HCT116 (cell line): ENCODE results near the gene CASTOR1. TPM values are rescaled to one million over a fixed set of nuclear protein-coding genes. Genes with fewer than 3 reads are reported as not detected.

Experiments
- ATAC-seq: fragments of 200-7000 bp; cut with Tn5 transposase; 2 replicates; pipeline ENCODE4 v1.9.1; 2020; ENCODE audit warnings: mild to moderate bottlenecking, moderate library complexity
- BruUV-seq: library from RNA; stranded (reverse); fragments of 400-500 nt; replicated peaks from 2 replicates; lab custom pipeline; 2021; lab: Mats Ljungman, UMichigan
- CTCF ChIA-PET: fragments of 300-600 bp; sonication (Branson Sonifier 250); formaldehyde crosslinking; loops from one replicate; lab custom pipeline; 2021; ENCODE audit warnings: antibody characterized with exemption; lab: Charles Lee
- POLR2A ChIA-PET: fragments of 300-600, 350-600 bp; sonication (Branson Sonifier 250); formaldehyde crosslinking; loops from one replicate; lab custom pipeline; 2021; ENCODE audit warnings: antibody characterized with exemption; lab: Charles Lee
- RAD21 ChIA-PET, 2 experiments: fragments of 300-600 bp; sonication (Branson Sonifier 250); formaldehyde crosslinking; loops; one replicate each; lab custom pipeline; 2023; ENCODE audit warnings: low total read pairs in 2 of 2; ENCODE audit not compliant: uncharacterized antibody in 2 of 2, unreplicated experiment in 2 of 2, low non-redundant PET in 1 of 2; lab: Charles Lee
- DNase-seq: peaks from one replicate; pipeline ENCODE4 v3.0.0-alpha.2; 2010; ENCODE audit warnings: low read depth, low spot score
- H2AFZ ChIP-seq: fragments of 200-600 bp; shearing (Covaris generic), sonication (generic); 2 replicates; pipeline ENCODE4 v1.6.1; 2017; ENCODE audit warnings: low read depth, mixed run types, mixed read lengths, antibody characterized with exemption, low read length; ENCODE audit not compliant: poor library complexity, severe bottlenecking
- H3K27ac ChIP-seq: 2 replicates; pipeline ENCODE4 v1.5.1; 2012; ENCODE audit warnings: low read depth, low read length
- H3K27me3 ChIP-seq: fragments of 200-600 bp; sonication (generic); 2 replicates; pipeline ENCODE4 v1.6.1; 2016; ENCODE audit warnings: mixed run types, low read length, mixed read lengths; ENCODE audit not compliant: insufficient read depth
- H3K36me3 ChIP-seq, 2 experiments: fragments of 200-500 bp in 1 of 2; fragments of 200-600 bp in 1 of 2; sonication (Bioruptor generic) in 1 of 2; sonication (generic) in 1 of 2; 2 replicates each; pipeline versions ENCODE4 v1.5.1 to v1.6.1; 2014 to 2016; ENCODE audit warnings: low read length in 2 of 2, inconsistent platforms in 1 of 2, mixed read lengths in 1 of 2, mixed run types in 1 of 2; ENCODE audit not compliant: insufficient read depth in 2 of 2, control insufficient read depth in 1 of 2
- H3K4me1 ChIP-seq, 2 experiments: fragments of 200-600 bp in 1 of 2; sonication (generic) in 1 of 2; 2 replicates each; pipeline versions ENCODE4 v1.5.1 to v1.6.1; 2012 to 2017; ENCODE audit warnings: low read length in 2 of 2, inconsistent platforms in 1 of 2, mild to moderate bottlenecking in 1 of 2, mixed read lengths in 1 of 2, mixed run types in 1 of 2, moderate library complexity in 1 of 2; ENCODE audit not compliant: insufficient read depth in 2 of 2, control insufficient read depth in 1 of 2
- H3K4me2 ChIP-seq: fragments of 200-600 bp; sonication (generic); 2 replicates; pipeline ENCODE4 v1.6.1; 2017; ENCODE audit warnings: mixed run types, low read length, mixed read lengths
- H3K4me3 ChIP-seq, 2 experiments: fragments of 200-600 bp in 1 of 2; sonication (generic) in 1 of 2; replicated peaks in 1 of 2; 2 replicates each; pipeline ENCODE4 v1.5.1; 2011 to 2016; ENCODE audit warnings: low read length in 2 of 2, control low read depth in 1 of 2, low read depth in 1 of 2, mild to moderate bottlenecking in 1 of 2, mixed read lengths in 1 of 2, mixed run types in 1 of 2
- H3K79me2 ChIP-seq: fragments of 200-600 bp; sonication (generic); 2 replicates; pipeline ENCODE4 v1.6.1; 2017; ENCODE audit warnings: mild to moderate bottlenecking, mixed run types, low read length, moderate library complexity, mixed read lengths; ENCODE audit not compliant: insufficient read depth
- H3K9ac ChIP-seq: fragments of 200-600 bp; sonication (generic); 2 replicates; pipeline ENCODE4 v1.6.1; 2016; ENCODE audit warnings: low read length, mixed read lengths
- H3K9me2 ChIP-seq: fragments of 200-600 bp; sonication (generic), shearing (Covaris generic); 2 replicates; pipeline ENCODE4 v1.6.1; 2017; ENCODE audit warnings: mixed run types, mild to moderate bottlenecking, moderate library complexity; ENCODE audit not compliant: insufficient read depth
- H3K9me3 ChIP-seq, 2 experiments: fragments of 200-500 bp in 1 of 2; fragments of 200-600 bp in 1 of 2; sonication (Bioruptor generic) in 1 of 2; sonication (generic) in 1 of 2; 2 replicates each; pipeline ENCODE4 v1.6.1; 2014 to 2017; ENCODE audit warnings: low read length in 2 of 2, mixed read lengths in 2 of 2, inconsistent platforms in 1 of 2, low read depth in 1 of 2, mild to moderate bottlenecking in 1 of 2, mixed run types in 1 of 2, moderate library complexity in 1 of 2; ENCODE audit not compliant: control insufficient read depth in 1 of 2, insufficient read depth in 1 of 2
- H4K20me1 ChIP-seq: fragments of 200-600 bp; sonication (generic), shearing (Covaris generic); 2 replicates; pipeline ENCODE4 v1.6.1; 2017; ENCODE audit warnings: mixed run types, mild to moderate bottlenecking, moderate library complexity; ENCODE audit not compliant: insufficient read depth
- CBX3 ChIP-seq: IDR thresholded peaks from 2 replicates; pipeline ENCODE4 v1.6.1; 2012; ENCODE audit warnings: low read depth
- CEBPB ChIP-seq: IDR thresholded peaks from 2 replicates; pipeline ENCODE4 v1.6.1; 2012; ENCODE audit warnings: low read depth
- EGR1 ChIP-seq: IDR thresholded peaks from 2 replicates; pipeline ENCODE4 v1.6.1; 2012; ENCODE audit warnings: low read depth
- ELF1 ChIP-seq: IDR thresholded peaks from 2 replicates; pipeline ENCODE4 v1.6.1; 2012; ENCODE audit warnings: low read depth, borderline replicate concordance
- EZH2 ChIP-seq: fragments of 200-600 bp; sonication (generic); IDR thresholded peaks from 2 replicates; pipeline ENCODE4 v1.6.1; 2017; ENCODE audit warnings: antibody characterized with exemption, mixed run types
- EZH2phosphoT487 ChIP-seq: fragments of 200-600 bp; IDR thresholded peaks from 2 replicates; pipeline ENCODE4 v1.6.1; 2018; ENCODE audit warnings: antibody characterized with exemption, borderline replicate concordance
- FOSL1 ChIP-seq: IDR thresholded peaks from 2 replicates; pipeline ENCODE4 v1.6.1; 2012; ENCODE audit warnings: low read depth
- JUND ChIP-seq: IDR thresholded peaks from 2 replicates; pipeline ENCODE4 v1.6.1; 2012
- POLR2A ChIP-seq: IDR thresholded peaks from 2 replicates; pipeline ENCODE4 v1.7.0; 2011; ENCODE audit warnings: borderline replicate concordance; ENCODE audit not compliant: insufficient read depth, insufficient read length; ENCODE audit errors: extremely low read depth
- POLR2AphosphoS5 ChIP-seq: IDR thresholded peaks from 2 replicates; pipeline ENCODE4 v1.6.1; 2011; ENCODE audit warnings: mild to moderate bottlenecking, low read depth, low read length, moderate library complexity
- REST ChIP-seq: IDR thresholded peaks from 2 replicates; pipeline ENCODE4 v1.6.1; 2012; ENCODE audit warnings: low read depth
- SP1 ChIP-seq: IDR thresholded peaks from 2 replicates; pipeline ENCODE4 v1.6.1; 2012; ENCODE audit warnings: low read depth
- TCF7L2 ChIP-seq: IDR thresholded peaks from 2 replicates; pipeline ENCODE4 v1.7.0; 2011; ENCODE audit warnings: borderline replicate concordance, inconsistent platforms; ENCODE audit not compliant: insufficient read depth, insufficient read length; ENCODE audit errors: extremely low read depth
- YY1 ChIP-seq: IDR thresholded peaks from 2 replicates; pipeline ENCODE4 v1.6.1; 2011; ENCODE audit warnings: low read length, low read depth, moderate library complexity, mild to moderate bottlenecking; ENCODE audit not compliant: insufficient replicate concordance; ENCODE audit errors: extremely low read depth
- ZFX ChIP-seq: fragments of 450-650 bp; IDR thresholded peaks from 2 replicates; pipeline ENCODE4 v1.6.1; 2017
- intact Hi-C: fragments of 100-400 bp; cut with micrococcal nuclease; formaldehyde crosslinking; loops from 2 replicates; pipeline ENCODE4 v1.10.0; 2022
- total RNA-seq: library from RNA; stranded (reverse); gene quantifications from one replicate; pipeline ENCODE4 v1.2.1, GENCODE V29; 2021; ENCODE audit not compliant: unreplicated experiment
- TF ChIP-seq, protein P1 (sequence below): IDR thresholded peaks from 2 replicates; pipeline ENCODE4 v1.6.1; 2012
- TF ChIP-seq, protein P2 (sequence below): IDR thresholded peaks from 2 replicates; pipeline ENCODE4 v1.6.1; 2011; ENCODE audit warnings: mild to moderate bottlenecking, low read length, moderate library complexity; ENCODE audit not compliant: insufficient replicate concordance; ENCODE audit errors: extremely low read depth
- TF ChIP-seq, protein P3 (sequence below), 3 experiments: fragments of 200-600 bp in 1 of 3; sonication (generic) in 1 of 3; IDR thresholded peaks in 2 of 3; conservative IDR thresholded peaks in 1 of 3; 2 replicates each; pipeline ENCODE4 v1.5.1; 2012 to 2017; ENCODE audit warnings: low read depth in 2 of 3, low read length in 2 of 3, antibody characterized with exemption in 1 of 3, borderline replicate concordance in 1 of 3, control low read depth in 1 of 3, mild to moderate bottlenecking in 1 of 3, mixed read lengths in 1 of 3, mixed run types in 1 of 3, moderate library complexity in 1 of 3; ENCODE audit not compliant: insufficient read depth in 1 of 3

Gene CASTOR1
- total RNA-seq, 1 experiment from 2014 or later, result 6.5 TPM

GRCh38 chr22:30296324-30296723 is 7.0 kb upstream of the CASTOR1 start:
- ChIA-PET CTCF (interaction anchor here (1.1 kb wide), 1 partner anchor 30 kb away, joined by 3 read pairs; the partner anchor contains the start of gene TBC1D10A), RAD21 (no interaction called here), POLR2A (no interaction called here)
- Histone ChIP-seq H3K27ac (no peak overlapping the region), H3K4me2 (no peak overlapping the region), H4K20me1 (no peaks in the 10 kb centered on the region), H3K4me3 (no peak overlapping the region), H3K79me2 (no peaks in the 10 kb centered on the region), H3K9ac (no peak overlapping the region), H3K27me3 (no peaks in the 10 kb centered on the region), H3K36me3 (peaks cover 2 to 4% of the 10 kb centered on the region in 2 experiments; a peak in 3 of 4 replicates), H3K9me3 (no peaks in the 10 kb centered on the region), H2AFZ (no peak overlapping the region), H3K9me2 (no peaks in the 10 kb centered on the region), H3K4me1 (peaks cover 18 to 22% of the 10 kb centered on the region in 2 experiments)
- DNase-seq (no peak), ATAC-seq (no peak)
- intact Hi-C loops, result no loop called here
- BruUV-seq, result no TSS peak
- TF ChIP-seq EGR1, result no peak
- TF ChIP-seq FOSL1, result no peak
- no peak for TF ChIP-seq ZFX
- TF ChIP-seq, protein P1, sequence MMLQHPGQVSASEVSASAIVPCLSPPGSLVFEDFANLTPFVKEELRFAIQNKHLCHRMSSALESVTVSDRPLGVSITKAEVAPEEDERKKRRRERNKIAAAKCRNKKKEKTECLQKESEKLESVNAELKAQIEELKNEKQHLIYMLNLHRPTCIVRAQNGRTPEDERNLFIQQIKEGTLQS, result no peak
- TF ChIP-seq ELF1, result no peak
- TF ChIP-seq REST, result no peak
- TF ChIP-seq TCF7L2, result no peak
- no peak for TF ChIP-seq CEBPB
- no peak for TF ChIP-seq SP1
- TF ChIP-seq, protein P2, sequence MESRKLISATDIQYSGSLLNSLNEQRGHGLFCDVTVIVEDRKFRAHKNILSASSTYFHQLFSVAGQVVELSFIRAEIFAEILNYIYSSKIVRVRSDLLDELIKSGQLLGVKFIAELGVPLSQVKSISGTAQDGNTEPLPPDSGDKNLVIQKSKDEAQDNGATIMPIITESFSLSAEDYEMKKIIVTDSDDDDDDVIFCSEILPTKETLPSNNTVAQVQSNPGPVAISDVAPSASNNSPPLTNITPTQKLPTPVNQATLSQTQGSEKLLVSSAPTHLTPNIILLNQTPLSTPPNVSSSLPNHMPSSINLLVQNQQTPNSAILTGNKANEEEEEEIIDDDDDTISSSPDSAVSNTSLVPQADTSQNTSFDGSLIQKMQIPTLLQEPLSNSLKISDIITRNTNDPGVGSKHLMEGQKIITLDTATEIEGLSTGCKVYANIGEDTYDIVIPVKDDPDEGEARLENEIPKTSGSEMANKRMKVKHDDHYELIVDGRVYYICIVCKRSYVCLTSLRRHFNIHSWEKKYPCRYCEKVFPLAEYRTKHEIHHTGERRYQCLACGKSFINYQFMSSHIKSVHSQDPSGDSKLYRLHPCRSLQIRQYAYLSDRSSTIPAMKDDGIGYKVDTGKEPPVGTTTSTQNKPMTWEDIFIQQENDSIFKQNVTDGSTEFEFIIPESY, result no peak
- no peak for TF ChIP-seq POLR2AphosphoS5
- TF ChIP-seq YY1, result no peak
- TF ChIP-seq EZH2, result no peak
- TF ChIP-seq, protein P3, sequence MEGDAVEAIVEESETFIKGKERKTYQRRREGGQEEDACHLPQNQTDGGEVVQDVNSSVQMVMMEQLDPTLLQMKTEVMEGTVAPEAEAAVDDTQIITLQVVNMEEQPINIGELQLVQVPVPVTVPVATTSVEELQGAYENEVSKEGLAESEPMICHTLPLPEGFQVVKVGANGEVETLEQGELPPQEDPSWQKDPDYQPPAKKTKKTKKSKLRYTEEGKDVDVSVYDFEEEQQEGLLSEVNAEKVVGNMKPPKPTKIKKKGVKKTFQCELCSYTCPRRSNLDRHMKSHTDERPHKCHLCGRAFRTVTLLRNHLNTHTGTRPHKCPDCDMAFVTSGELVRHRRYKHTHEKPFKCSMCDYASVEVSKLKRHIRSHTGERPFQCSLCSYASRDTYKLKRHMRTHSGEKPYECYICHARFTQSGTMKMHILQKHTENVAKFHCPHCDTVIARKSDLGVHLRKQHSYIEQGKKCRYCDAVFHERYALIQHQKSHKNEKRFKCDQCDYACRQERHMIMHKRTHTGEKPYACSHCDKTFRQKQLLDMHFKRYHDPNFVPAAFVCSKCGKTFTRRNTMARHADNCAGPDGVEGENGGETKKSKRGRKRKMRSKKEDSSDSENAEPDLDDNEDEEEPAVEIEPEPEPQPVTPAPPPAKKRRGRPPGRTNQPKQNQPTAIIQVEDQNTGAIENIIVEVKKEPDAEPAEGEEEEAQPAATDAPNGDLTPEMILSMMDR (IDR thresholded peaks at IDR 0.05 in 2 of 3, conservative IDR thresholded peaks at IDR 0.05 in 1 of 3; ENCODE audit: borderline replicate concordance in 1 of 3, insufficient read depth in 1 of 3, low read depth in 2 of 3, low read length in 2 of 3), result no peak
- no peak for TF ChIP-seq EZH2phosphoT487
- no peak for TF ChIP-seq POLR2A
- no peak for TF ChIP-seq JUND
- TF ChIP-seq CBX3, result no peak
